ENCODE measurements around the gene AMIGO3.
"Not testable (repeated sequence)": the region's sequence is repeated elsewhere in the genome, so short reads cannot be mapped to it uniquely, and the experiment has no call there.

AMIGO3 gene

DNA sequence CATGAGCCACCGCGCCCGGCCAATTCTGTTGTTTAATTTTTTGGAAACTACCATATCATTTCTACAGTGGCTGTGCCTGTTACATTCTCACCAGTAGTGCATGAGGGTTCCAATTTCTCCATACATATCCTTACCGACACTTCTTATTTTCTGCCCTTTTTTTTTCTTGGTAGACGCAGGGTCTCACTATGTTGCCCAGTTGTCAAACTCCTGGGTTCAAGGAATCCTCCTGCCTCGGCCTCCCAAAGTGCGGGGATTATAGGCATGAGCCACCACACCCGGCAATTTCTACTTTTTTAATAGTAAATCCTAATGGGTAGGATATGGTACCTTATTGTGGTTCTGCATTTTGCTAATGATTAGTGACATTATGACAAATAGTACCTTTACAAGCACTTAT lies 9.6 kb downstream of the AMIGO3 start:
- DNase-seq (ENCODE audit: insufficient read length, low spot score) (no peak), FAIRE-seq (no peak)
- no peak for TF ChIP-seq POLR2A (IDR thresholded peaks at IDR 0.05; ENCODE audit: low read depth, low read length)

DNA sequence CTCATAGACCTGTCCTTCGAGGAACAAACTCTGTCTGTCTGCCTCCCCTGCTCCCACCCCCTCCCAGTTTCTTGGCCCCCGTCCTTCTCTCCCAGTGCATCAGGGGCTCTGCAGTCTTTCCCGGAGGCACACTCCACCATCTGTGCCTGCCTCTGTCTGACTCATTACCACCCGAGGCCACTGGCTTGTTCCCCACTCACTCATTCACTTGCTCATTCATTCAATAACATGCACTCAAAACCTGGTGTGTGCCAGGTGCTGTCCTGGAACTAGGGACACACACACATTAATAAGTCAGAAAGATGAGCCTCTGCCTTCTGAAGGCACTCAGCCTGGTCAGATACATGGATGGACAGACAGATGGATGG lies 12.4 kb downstream of the AMIGO3 start:
- peak; percentile 75 for FAIRE-seq
- no peak for TF ChIP-seq POLR2A (IDR thresholded peaks at IDR 0.05; ENCODE audit: low read depth, low read length)
- peak; percentile 55 for DNase-seq (ENCODE audit: insufficient read length, low spot score)

DNA sequence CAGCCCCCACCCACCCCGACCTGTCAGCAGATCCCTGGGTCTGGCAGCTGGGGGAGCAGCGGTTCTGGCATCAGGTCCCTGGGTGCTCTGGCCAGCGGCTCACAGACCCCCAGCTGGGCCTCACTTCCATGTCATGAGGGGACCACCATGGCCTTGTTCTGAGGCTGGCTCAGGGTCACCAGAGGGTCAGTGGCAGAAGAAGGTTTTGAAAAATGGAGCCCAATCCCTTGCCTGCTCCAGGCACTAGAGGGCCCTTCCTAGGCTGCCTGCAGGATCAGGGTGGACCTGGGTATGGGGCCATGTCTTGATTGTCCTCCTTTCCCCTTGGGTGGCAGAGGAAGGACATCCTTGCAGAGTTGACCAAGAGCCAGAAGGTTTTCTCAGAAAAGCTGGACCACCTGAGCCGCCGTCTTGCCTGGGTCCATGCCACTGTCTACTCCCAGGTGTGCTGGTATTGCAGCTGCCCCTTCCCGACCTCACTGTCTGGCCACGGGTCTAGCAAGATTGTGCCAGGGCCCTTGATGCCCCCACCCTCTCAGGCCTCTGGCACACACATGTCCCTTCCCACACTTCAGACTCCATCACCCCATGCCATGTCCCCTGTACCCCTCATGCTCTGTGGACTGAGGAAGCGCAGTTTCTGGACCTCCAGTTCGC lies 12.9 kb downstream of the AMIGO3 start:
- no peak for TF ChIP-seq POLR2A (IDR thresholded peaks at IDR 0.05; ENCODE audit: low read depth, low read length)
- no peak for DNase-seq (ENCODE audit: insufficient read length, low spot score)
- FAIRE-seq = no peak

DNA sequence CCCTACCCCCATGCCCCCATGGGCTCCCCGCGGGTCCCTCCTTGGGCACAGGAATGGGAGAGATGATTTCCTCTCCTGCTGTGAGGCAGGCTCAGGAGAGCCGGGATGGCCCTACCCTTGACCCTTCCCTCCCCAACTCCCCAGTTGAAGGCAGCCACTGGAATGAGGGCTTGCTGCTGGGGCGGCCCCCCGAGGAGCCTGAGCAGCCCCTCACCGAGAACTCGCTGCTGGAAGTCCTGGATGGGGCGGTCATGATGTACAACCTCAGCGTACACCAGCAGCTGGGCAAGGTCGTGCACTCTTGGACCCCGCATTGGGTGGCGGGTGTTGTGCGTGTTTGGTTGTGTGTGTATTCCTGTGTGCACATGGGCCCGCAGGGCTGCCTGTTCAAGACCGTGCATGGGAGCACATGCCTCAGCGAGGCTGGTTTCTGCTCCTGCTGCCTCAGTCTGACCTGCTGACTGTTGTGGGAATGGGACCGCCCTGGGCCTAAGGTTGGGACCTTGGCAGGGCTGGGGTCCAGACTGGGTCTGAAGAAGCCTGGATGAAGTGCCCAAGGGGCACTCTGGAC lies 14.0 kb downstream of the AMIGO3 start:
- no peak for DNase-seq (ENCODE audit: insufficient read length, low spot score)
- no peak for TF ChIP-seq POLR2A (IDR thresholded peaks at IDR 0.05; ENCODE audit: low read depth, low read length)
- no peak for FAIRE-seq

DNA sequence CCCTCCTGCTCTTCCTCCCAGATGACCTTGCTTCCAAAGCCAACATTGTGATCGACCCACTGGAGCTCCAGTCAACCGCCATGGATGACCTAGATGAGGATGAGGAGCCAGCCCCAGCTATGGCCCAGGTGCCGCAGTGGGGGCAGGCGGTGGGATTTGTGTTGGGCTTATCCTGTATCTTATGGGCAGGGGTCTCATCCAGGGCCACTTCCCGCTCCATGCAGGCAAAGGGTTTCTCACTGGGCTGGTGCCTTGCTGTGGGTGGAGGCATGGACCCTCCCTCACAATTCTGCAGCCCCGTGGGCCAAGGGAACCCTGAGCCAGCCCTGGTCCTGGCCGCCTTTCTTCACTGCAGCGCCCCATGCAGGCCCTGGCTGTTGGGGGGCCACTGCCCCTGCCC lies 14.9 kb downstream of the AMIGO3 start:
- FAIRE-seq (no peak), DNase-seq (ENCODE audit: insufficient read length, low spot score) (no peak)
- no peak for TF ChIP-seq POLR2A (IDR thresholded peaks at IDR 0.05; ENCODE audit: low read depth, low read length)

- TF ChIP-seq POLR2A (IDR thresholded peaks at IDR 0.05; ENCODE audit: low read depth, low read length) = no peak
- DNase-seq (ENCODE audit: insufficient read length, low spot score) = no peak
- no peak for FAIRE-seq
These were observed 15.5 kb downstream of the AMIGO3 start for GRCh38 chr3:49703956-49704355.

- peak; percentile 85 for DNase-seq (ENCODE audit: insufficient read length, low spot score)
- no peak for TF ChIP-seq POLR2A (IDR thresholded peaks at IDR 0.05; ENCODE audit: low read depth, low read length)
- no peak for FAIRE-seq
These were observed 16.0 kb downstream of the AMIGO3 start for GRCh38 chr3:49703443-49703927.

DNA sequence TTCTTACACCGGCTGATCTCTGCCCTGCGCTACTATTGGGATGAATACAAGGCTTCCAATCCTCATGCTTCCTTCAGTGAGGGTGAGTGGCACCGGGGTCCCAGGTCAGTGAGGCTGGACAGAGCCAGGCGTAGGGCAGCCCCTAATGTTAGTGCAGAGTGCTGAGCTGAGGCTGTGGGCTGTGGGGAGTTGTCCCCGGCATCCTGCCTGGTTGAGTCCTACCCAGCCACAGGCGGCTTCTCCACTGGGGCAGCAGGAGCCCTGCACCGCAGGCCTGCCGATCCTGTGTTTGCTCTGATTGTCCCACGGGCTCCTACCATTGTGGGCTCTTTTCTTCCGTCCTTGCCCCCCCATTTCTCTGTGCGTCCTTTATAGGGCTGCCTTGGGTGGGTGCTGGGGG lies 16.8 kb downstream of the AMIGO3 start:
- FAIRE-seq (no peak), DNase-seq (ENCODE audit: insufficient read length, low spot score) (no peak)
- TF ChIP-seq POLR2A (IDR thresholded peaks at IDR 0.05; ENCODE audit: low read depth, low read length) = no peak

GRCh38 chr3:49701388-49702077 lies 18.0 kb downstream of the AMIGO3 start:
- no peak for TF ChIP-seq POLR2A (IDR thresholded peaks at IDR 0.05; ENCODE audit: low read depth, low read length)
- DNase-seq (ENCODE audit: insufficient read length, low spot score) (no peak), FAIRE-seq (no peak)

- DNase-seq (ENCODE audit: insufficient read length, low spot score) = no peak
- TF ChIP-seq POLR2A (IDR thresholded peaks at IDR 0.05; ENCODE audit: low read depth, low read length) = no peak
- FAIRE-seq = no peak
These were observed 18.9 kb downstream of the AMIGO3 start for GRCh38 chr3:49700453-49701128.

DNA sequence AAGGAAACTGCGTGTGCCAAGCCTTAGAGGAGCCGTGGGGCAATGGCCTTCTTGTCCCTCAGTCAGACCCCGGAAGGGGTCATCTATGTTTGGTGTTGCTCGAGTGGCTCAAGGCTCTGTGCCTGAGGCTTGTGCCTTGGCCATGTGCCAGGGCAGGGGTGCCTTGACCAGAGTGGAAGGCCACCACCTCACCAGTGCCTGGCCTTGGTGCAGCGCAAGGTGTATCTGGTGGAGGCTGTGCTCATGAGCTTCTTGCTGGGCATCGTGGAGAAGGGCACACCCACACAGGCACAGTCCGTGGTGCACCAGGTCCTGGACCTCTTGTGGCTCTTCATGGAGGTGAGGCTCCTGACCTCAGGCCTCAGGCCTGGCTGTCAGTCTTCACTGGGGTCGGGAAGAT lies 19.5 kb downstream of the AMIGO3 start:
- FAIRE-seq (no peak), DNase-seq (ENCODE audit: insufficient read length, low spot score) (no peak)
- TF ChIP-seq POLR2A (IDR thresholded peaks at IDR 0.05; ENCODE audit: low read depth, low read length) = no peak

DNA sequence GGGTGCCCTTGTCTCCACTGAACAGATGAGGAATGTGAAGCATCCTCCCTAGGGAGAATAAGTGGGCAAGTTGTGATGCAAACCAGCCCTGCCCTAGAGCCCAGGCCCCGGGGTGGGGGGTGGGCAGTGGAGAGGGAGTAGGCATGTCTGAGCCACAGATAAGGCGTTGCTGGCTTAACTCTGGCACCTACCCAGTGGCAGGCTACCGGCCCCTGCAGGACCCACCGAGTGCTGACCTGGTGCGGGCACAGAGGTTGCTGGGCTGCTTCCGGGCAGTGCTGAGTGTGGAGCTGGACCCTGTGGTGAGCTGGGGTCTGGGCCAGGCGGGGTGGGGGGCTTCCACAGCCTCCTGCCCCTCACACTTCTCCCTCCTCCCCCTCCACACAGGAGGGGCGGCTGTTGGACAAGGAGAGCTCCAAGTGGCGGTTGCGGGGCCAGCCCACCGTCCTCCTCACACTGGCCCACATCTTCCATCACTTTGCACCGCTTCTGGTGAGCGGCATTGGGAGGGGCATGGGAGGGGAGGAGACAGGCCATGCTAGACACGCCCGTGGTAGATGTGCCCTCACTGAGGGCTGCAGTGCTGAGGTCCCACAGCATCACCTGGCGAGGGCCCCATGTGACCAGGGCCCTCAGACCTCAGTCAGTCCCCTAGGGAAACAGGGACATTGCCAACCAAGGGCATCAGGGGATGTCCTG lies 20.1 kb downstream of the AMIGO3 start:
- FAIRE-seq (no peak), DNase-seq (ENCODE audit: insufficient read length, low spot score) (no peak)
- TF ChIP-seq POLR2A (IDR thresholded peaks at IDR 0.05; ENCODE audit: low read depth, low read length) = no peak

GRCh38 chr3:49695350-49696015 lies 24.0 kb downstream of the AMIGO3 start:
- FAIRE-seq; DNase-seq (ENCODE audit: insufficient read length, low spot score): not testable (repeated sequence)

DNA sequence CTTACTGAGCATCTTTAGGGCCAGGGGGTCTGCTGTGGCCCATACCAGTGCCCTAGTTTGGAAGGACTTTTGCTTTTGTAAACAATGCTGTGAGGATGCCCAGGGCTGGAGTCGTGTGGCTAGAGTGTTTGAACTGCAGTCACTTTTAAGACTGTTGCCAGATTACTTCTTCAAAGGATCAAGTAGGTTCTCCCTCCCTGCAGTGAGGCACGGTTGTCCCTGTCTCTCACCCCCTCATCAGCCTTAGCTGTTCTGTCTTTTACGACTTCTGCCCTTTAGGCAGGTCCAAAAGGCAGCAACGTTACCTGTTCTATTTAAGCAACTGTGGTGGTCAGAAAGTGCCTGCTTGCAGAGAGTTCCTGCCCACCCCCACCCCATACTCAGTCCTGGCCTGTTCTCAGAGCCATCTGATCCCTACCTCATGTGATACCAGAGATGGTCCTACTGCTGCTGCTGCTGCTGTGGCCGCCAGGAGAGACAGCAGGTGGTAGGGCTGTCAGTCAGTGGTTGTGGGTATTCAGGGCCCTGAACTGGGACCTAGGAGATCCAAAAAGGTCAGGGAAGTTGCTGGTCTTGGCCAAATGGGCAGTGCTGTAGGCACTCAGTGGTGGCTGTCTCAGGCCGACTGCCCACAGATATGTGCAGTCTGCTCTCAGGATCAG lies 24.9 kb downstream of the AMIGO3 start:
- FAIRE-seq; DNase-seq (ENCODE audit: insufficient read length, low spot score): not testable (repeated sequence)

DNA sequence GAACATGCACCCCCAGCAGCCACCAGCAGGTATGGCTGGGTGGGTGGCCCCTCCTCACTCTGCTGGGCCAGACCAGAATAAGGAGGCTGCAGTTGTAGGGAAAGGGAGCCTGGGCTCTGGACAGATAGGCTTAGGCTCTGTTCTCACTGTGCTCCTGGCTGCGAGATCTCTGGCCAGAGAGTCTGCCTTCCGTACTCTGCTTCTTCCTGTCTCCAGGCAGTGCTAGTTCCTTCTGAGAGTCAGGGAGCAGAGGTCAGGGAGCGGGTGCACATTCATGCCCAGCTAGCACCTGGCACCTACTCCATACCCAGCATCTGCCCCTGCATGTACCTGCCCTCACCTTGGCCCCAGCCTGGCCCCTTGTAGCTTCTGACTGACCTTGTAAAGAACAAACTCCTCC lies 28.0 kb downstream of the AMIGO3 start:
- not testable (repeated sequence) for FAIRE-seq; DNase-seq (ENCODE audit: insufficient read length, low spot score)

DNA sequence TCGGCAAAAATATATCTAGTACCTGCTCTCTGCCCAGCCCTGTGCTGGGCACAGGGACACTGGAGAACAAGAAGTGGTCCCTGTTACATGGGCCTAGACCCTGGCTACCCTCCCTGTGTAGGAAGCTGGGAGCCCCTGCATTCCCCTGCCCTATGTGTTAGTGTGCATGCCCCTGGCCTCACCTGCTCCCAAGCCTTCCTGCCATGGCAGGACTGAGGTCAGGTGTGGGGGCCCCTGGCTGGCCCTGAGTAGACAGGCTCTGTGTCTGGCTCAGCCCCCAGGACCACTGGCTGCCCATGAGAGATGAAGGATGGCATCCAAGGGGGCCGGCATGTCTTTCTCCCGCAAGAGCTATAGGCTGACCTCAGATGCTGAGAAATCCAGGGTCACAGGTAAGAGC lies 28.6 kb downstream of the AMIGO3 start:
- not testable (repeated sequence) for FAIRE-seq

DNA sequence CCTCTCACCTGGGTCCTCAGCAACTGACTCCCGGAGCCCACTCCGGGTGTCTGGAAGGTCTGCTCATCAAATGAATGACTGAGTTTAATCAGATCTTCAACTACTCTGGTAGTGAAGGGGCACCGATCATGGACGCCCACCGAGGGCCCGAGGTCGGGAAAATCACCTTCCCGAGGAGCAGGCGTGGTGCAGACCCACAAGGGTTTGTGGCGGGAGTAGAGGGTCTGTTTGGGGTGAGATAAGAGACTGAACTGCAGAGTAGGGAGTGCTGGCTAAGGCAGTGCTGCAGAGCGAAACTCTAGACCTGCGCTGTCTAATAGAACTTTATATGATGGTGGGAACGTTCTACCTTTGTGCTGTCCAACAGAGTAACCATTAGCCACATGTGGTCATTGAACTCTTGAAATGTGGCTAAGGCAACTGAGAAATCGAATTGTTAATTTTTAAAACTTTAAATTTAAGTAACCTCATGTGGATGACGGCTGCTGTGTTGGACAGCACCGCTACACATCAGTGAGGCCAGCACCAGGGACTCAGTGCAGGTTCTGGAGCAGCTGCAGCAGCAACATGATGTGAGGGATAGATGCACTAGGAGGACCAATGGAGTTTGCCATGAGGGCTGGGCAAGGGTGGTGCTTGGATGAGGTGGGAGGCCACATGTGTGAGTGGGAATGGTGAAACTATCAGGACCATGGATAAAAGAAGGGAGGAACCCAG lies 29.4 kb downstream of the AMIGO3 start:
- DNase-seq (ENCODE audit: insufficient read length, low spot score); FAIRE-seq: not testable (repeated sequence)

More for the DNA sequence above, 28.6 kb downstream of the AMIGO3 start:
- not testable (repeated sequence) for DNase-seq (ENCODE audit: insufficient read length, low spot score)
